Urothelium cell line (cell line): ENCODE data around the gene SMIM35.
"Not testable (repeated sequence)": the region's sequence is repeated elsewhere in the genome, so short reads cannot be mapped to it uniquely, and the experiment has no call there.

Experiments
- DNase-seq: peaks from one replicate; pipeline ENCODE4 v3.0.0; 2011; ENCODE audit warnings: low spot score, mixed read lengths
- FAIRE-seq: peaks from 2 replicates; lab custom pipeline; 2011; peaks lifted over from hg19 to GRCh38; lab: Jason Lieb, UNC

SMIM35 gene

DNA sequence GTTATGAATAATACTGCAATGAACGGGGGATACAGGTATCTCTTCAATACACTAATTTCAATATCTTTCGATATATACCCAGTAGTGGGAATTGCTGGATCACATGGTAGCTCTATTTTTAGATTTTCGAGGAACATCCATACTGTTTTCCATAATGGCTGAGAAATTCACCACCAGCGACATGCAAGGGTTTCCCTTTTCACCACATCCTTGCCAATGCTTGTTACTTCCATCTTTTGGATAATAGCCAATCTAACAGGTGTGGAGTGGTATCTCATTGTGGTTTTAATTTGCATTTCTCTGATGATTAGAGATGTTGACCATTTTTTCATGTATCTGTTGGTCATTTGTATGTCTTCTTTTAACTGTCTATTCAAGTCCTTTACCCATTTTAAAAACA, 94.6 kb downstream of the SMIM35 start:
- DNase-seq (no peak), FAIRE-seq (no peak)

DNA sequence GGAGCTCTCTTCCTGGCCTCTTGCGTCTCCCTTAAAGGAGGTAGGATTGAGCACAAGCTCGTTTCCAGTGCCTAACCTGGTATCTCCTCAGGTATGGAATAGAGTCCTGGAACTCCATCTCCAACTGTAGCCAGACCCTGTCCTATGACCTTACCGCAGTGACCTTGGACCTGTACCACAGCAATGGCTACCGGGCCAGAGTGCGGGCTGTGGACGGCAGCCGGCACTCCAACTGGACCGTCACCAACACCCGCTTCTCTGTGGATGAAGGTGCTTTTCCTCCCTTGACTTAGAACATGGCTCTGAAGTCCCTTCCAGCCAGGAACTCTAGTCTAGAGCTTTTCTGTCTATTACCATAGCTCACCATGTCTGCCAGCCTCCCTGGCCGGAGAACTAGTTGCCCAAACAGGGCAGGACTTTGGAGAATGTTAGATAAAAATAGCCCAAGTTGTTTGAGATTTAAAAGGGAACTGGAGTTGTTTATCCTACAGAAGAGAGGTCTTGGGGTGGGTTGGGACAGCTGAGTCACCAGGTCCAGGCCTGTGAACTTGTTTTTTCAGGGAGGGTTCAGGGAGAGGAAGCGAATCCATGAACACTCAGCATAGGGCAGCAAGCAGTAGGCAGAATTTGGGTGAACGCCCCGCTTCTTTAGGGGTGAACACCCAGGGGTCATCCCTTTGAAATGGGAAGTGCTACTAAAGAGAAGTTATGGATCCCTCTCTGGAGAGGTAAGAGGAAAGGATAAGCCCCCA, 97.2 kb downstream of the SMIM35 start:
- no peak for DNase-seq
- no peak for FAIRE-seq

GRCh38 chr11:117986981-117987574, 99.7 kb downstream of the SMIM35 start:
- DNase-seq (no peak), FAIRE-seq (no peak)

DNA sequence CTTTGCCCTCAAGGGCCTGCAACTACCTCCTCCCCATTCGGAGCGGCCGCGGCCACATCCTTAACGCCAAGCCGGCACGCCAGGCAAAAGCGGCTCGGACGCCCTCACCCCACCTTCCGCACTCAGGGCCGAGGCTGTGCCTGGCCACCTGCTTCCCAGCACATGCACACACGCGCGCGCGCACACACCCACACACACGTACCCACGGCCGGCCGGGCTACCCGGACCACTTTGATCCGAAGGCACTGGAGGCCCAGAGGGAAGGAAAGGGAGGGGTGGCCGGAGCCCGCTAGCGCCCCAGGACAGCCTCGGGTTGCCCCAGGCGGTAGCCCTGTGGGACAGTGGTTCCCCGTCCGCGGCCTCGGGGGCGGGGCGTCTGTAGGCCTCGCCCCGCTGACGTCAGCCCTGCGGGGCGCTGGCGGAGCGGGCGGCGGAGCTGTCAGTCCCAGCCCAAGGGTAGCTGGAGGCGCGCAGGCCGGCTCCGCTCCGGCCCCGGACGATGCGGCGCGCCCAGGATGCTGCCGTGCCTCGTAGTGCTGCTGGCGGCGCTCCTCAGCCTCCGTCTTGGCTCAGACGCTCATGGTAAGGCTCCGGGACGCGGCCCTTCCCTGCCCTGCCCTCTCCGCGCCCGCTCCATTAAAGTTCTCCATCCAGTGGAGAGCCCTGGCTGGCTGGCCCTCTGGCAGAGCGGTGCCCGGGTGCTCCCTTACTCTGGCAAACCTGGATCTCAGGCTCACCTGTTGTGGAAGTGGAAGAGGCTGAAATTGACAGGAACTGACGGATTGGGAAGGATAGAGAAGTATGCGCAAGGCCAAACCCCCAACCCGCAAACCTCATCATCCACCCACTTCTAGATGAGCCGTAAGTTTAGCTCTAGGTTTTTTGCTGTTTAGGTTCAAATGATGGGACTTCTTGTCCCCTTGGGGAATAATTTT, 100.5 kb downstream of the SMIM35 start, which contains the start of gene IL10RA:
TSS of gene IL10RA (plus strand) at position 442 of the 935 bp plus-strand sequence. CDS start at position 516, 74 bp downstream.
- DNase-seq (peak; percentile 72), FAIRE-seq (no peak)

GRCh38 chr11:117984476-117984875, 102.3 kb downstream of the SMIM35 start:
- DNase-seq: no peak

GRCh38 chr11:117983163-117983475, 103.6 kb downstream of the SMIM35 start:
- FAIRE-seq (no peak), DNase-seq (no peak)

More at GRCh38 chr11:117984476-117984875, 102.3 kb downstream of the SMIM35 start:
- FAIRE-seq: no peak

DNA sequence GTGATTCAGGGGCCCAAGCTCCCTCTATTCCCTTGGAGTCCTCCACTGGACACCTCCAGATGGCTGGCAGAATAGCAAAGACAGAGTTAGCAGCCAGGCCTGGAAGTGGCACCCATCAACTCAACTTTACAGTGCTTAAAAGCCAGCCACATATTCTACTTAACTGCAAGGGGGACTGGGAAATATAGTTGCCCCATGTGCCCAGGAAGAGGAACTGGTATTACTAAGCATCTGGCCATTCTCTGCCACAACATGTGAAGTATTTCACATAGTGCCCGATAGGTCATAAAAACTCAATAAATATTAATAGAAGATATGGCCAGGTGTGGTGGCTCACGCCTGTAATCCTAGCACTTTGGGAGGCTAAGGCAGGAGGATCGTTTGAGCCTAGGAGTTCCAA, 106.0 kb downstream of the SMIM35 start:
- FAIRE-seq (no peak), DNase-seq (no peak)

DNA sequence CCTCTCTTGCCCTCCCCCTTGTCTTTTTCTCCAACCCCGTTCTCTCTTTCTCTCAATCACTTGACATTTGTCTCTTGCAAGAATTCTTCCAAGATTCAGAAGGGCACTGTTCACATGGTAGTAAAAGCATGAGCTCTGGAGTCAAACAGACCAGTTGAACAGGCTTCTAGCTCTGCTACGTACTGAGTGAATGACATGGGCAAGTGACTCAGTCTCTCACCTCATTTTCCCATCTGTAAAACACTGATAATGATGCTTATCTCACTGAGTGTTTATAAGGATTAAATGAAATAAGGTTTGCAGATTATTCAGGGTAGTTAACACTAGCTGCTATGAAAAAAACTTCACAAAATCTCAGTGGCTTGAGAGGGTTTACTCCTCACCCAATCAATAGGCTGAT, 106.5 kb downstream of the SMIM35 start:
- no peak for FAIRE-seq
- no peak for DNase-seq

- DNase-seq (no peak), FAIRE-seq (no peak)
Measured at GRCh38 chr11:117979481-117980211, 107.1 kb downstream of the SMIM35 start.

GRCh38 chr11:117978991-117979390, 107.8 kb downstream of the SMIM35 start:
- FAIRE-seq (no peak), DNase-seq (no peak)

GRCh38 chr11:117978291-117978910, 108.4 kb downstream of the SMIM35 start:
- DNase-seq, FAIRE-seq: not testable (repeated sequence)

- not testable (repeated sequence) for FAIRE-seq, DNase-seq
Measured at GRCh38 chr11:117977612-117978264, 109.0 kb downstream of the SMIM35 start.

DNA sequence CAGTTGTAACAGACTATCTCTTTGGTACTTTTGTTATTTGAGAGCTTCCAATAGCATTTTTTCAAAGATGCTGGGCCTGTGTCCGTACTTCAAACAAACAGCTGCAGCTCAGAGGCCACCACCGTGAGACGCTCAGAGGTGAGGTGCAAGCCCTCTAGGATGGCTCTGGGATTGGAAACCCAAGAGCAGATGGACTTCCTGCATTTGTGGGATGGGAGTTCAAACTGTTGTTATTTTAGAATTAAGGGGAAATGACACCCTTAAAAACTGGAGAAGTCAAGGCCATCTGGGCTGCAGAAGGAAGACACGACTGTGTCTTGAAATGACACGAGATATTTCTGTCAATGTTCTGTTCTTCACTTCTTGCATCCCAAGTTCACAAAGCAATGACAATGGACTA, 109.7 kb downstream of the SMIM35 start:
- DNase-seq (no peak), FAIRE-seq (no peak)

DNA sequence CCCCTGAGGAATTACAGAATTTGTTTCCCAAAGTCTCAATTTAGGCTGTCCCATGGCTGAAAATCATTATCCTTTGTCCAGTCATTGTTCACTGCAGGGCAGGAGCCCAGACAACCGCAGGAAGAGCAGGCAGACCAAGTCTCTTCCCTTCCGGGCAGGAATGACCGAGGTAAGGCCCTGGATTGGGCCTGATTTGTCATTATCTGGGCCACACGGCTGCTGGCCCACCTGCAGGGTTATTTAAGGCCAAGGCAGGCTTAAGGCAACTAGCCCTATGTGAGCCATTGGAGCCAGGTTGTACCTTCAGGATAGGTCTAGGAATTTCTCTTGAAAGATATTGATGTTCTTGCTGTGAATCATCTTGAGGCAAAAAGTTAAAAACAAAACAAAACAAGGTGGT, 110.3 kb downstream of the SMIM35 start:
- DNase-seq (no peak), FAIRE-seq (no peak)

DNA sequence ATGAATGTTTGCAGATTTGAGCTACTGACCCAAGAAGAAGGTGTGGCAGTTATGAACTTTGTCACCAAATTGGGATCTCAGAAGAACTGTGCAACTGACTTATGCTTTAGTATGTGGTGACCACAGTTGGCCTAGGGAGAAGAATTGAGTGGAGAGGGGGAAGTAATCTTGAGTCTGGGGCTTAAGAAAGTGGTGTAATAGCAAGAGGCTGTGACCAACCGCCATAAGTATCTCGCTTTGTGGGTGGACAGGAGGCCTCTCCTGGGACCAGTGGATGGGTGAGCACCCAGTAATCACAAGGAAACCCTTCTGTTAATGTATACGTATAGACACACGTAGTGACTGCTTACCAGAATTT, 113.3 kb downstream of the SMIM35 start:
- no peak for DNase-seq
- no peak for FAIRE-seq

DNA sequence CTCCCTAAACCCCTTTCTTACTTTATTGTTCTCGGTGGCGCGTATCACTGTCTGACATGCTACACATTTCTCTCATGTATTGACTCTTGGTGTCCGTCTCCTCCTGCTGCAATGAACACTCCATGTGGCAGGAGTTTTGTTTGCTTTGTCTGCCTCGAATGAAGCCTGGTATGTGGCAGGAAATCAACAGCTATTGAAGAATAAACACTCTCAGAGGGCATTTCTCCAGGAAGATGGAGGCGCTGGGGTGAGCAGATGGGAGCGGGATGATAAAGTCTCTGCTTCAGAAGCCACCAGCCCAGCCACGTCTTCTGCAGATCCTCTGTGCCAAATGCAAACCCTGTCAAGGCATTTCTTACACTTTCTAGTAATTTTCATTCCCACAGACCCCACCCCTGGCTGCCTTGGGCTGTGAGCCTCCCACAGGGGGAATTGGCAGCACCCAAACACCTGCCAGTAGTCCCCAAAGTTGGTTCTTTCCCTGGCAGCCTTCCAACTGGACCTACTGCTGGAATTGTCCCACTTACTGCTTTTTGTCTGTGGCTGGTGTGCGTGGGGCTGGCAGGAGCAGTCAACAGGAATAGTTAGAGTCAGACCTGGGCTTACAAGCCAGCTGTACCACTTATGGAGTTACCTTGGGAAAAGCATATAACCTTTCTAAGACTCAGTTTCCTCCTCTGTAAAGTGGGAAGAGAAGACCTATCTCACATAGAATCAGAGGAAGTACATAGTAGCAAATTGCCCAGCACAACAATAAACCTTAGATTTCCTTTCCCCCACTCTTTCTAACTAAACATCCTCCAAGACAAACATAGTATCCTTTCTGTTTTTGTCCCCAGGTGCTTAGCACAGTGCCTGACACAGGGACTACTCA, 113.9 kb downstream of the SMIM35 start:
- DNase-seq (no peak), FAIRE-seq (no peak)

DNA sequence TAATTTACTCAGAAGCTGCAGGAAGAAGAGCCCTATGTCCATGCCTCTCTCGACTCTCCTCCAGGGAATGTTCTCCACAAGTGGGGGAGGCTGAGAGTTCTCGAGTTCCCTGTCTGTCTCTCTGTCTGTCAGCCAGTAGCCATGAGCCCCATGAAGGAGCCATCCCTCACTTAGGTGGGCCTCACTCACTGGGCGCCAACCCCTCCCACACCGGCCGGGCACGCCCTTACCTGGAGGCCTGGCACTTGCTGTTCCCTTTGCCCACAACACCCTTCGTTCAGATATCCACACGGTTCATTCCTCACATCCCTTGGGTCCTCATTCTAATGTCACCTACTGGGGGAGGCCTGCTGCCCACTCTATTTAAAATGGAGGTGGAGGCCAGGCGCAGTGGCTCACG, 114.7 kb downstream of the SMIM35 start:
- DNase-seq (no peak), FAIRE-seq (no peak)

DNA sequence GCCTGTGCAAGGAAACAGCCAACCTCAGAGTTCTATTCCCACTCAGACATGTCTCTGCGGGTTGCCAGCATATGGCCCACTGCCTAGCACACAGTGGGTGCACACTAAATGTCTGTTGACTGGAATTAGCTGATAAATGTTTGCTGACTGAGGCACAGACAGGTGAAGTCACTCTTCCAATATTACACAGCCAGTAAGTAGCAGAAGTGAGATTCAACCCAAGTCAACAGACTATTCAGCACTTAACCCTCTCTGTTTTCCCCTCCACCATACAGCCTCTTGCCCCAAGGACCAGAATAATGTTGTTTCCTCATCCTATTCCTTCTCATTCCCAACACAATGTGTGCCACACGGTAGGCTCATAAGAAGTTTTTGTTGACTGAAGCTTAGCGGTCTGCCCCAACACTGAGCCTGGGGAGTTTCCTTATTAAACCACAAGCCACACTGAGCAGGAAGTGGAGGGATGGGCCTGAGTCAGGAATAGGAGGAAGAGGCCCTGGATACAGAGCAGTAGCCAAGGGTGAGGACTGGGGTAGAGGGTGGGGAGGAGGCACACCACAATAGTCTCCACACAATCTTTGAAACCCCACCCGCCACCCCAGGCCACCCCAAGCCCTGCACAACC, 116.3 kb downstream of the SMIM35 start:
- peak; percentile 40 for DNase-seq
- FAIRE-seq: no peak
